HG03175 (cell line): ENCODE results near the gene ARRB2.
A peak's percentile ranks its signal among the peaks of the same experiment; 100 is the strongest.
"Not testable (repeated sequence)": the region's sequence is repeated elsewhere in the genome, so short reads cannot be mapped to it uniquely, and the experiment has no call there.

Source experiments
- ATAC-seq: cut with Tn5 transposase; IDR thresholded peaks from one replicate; pipeline ENCODE4 v1.9.1; 2021; ENCODE audit warnings: mild to moderate bottlenecking, moderate library complexity; ENCODE audit not compliant: unreplicated experiment

ARRB2 gene

GRCh38 chr17:4709794-4710692 lies at the start of gene ARRB2:
TSS of gene ARRB2 (plus strand) at chr17:4710632. CDS start at chr17:4710722, 90 bp downstream.
- ATAC-seq, result peak; percentile 86

- no peak for ATAC-seq
These were observed 46.7 kb upstream of the ARRB2 start for GRCh38 chr17:4663711-4664110.

- no peak for ATAC-seq
These were observed 46.2 kb upstream of the ARRB2 start for GRCh38 chr17:4664230-4664629.

- ATAC-seq, result no peak
These were observed 45.4 kb upstream of the ARRB2 start for GRCh38 chr17:4665027-4665426.

- no peak for ATAC-seq
These were observed 44.1 kb upstream of the ARRB2 start for GRCh38 chr17:4666296-4666695.

- ATAC-seq, result no peak
These were observed 43.3 kb upstream of the ARRB2 start for GRCh38 chr17:4667166-4667565.

GRCh38 chr17:4672055-4672630 lies 38.3 kb upstream of the ARRB2 start:
- no peak for ATAC-seq

- ATAC-seq, result no peak
These were observed 37.7 kb upstream of the ARRB2 start for GRCh38 chr17:4672751-4673150.

GRCh38 chr17:4673169-4673568 lies 37.3 kb upstream of the ARRB2 start:
- ATAC-seq, result no peak

- ATAC-seq, result no peak
These were observed 36.3 kb upstream of the ARRB2 start for GRCh38 chr17:4673986-4674684.

GRCh38 chr17:4674685-4674998 lies 35.8 kb upstream of the ARRB2 start:
- no peak for ATAC-seq

- ATAC-seq, result no peak
These were observed 34.6 kb upstream of the ARRB2 start for GRCh38 chr17:4675791-4676190.

- ATAC-seq, result no peak
These were observed 33.6 kb upstream of the ARRB2 start for GRCh38 chr17:4676791-4677190.

- ATAC-seq, result no peak
These were observed 31.9 kb upstream of the ARRB2 start for GRCh38 chr17:4678448-4679026.

GRCh38 chr17:4679658-4680057 lies 30.8 kb upstream of the ARRB2 start:
- no peak for ATAC-seq

- ATAC-seq, result not testable (repeated sequence)
These were observed 26.7 kb upstream of the ARRB2 start for GRCh38 chr17:4683739-4684138.

GRCh38 chr17:4689872-4690271 lies 20.6 kb upstream of the ARRB2 start:
- not testable (repeated sequence) for ATAC-seq

- ATAC-seq, result no peak
These were observed 19.7 kb upstream of the ARRB2 start for GRCh38 chr17:4690745-4691144.

- ATAC-seq, result no peak
These were observed 18.7 kb upstream of the ARRB2 start for GRCh38 chr17:4691686-4692085.

GRCh38 chr17:4693416-4693815 lies 17.0 kb upstream of the ARRB2 start:
- no peak for ATAC-seq

GRCh38 chr17:4696437-4696805 lies 14.0 kb upstream of the ARRB2 start:
- no peak for ATAC-seq
